ENCODE results near the gene TPR.
"Not testable (repeated sequence)": the region's sequence is repeated elsewhere in the genome, so short reads cannot be mapped to it uniquely, and the experiment has no call there.

The TPR gene

GRCh38 chr1:186391841-186392240 lies 16.8 kb upstream of the TPR start:
- Histone ChIP-seq H3K4me1 (ENCODE audit: control insufficient read depth, low read depth, low read length) (no peaks in the 10 kb centered on the region), H3K4me3 (ENCODE audit: low read length) (no peak overlapping the region), H3K9ac (ENCODE audit: low read length) (no peak overlapping the region), H3K27me3 (ENCODE audit: control insufficient read depth, insufficient read depth, low read length) (no peaks in the 10 kb centered on the region), H3K27ac (ENCODE audit: low read length) (no peak overlapping the region), H3K36me3 (ENCODE audit: control insufficient read depth, low read depth, low read length) (peaks cover 70% of the 10 kb centered on the region), H3K9me3 (ENCODE audit: control insufficient read depth, low read depth, low read length) (no peaks in the 10 kb centered on the region)

GRCh38 chr1:186390925-186391324 lies 15.9 kb upstream of the TPR start:
- H3K27ac ChIP-seq (ENCODE audit: low read length): no peak overlapping the region
- H3K36me3 ChIP-seq (ENCODE audit: control insufficient read depth, low read depth, low read length): peaks cover 66% of the 10 kb centered on the region
- no peaks in the 10 kb centered on the region for H3K27me3 ChIP-seq (ENCODE audit: control insufficient read depth, insufficient read depth, low read length)
- no peaks in the 10 kb centered on the region for H3K9me3 ChIP-seq (ENCODE audit: control insufficient read depth, low read depth, low read length)
- H3K4me1 ChIP-seq (ENCODE audit: control insufficient read depth, low read depth, low read length): no peaks in the 10 kb centered on the region
- no peak overlapping the region for H3K4me3 ChIP-seq (ENCODE audit: low read length)
- no peak overlapping the region for H3K9ac ChIP-seq (ENCODE audit: low read length)

GRCh38 chr1:186386725-186387383 lies 11.8 kb upstream of the TPR start:
- Histone ChIP-seq H3K9me3 (ENCODE audit: control insufficient read depth, low read depth, low read length) (no peaks in the 10 kb centered on the region), H3K4me1 (ENCODE audit: control insufficient read depth, low read depth, low read length) (no peaks in the 10 kb centered on the region), H3K27me3 (ENCODE audit: control insufficient read depth, insufficient read depth, low read length) (no peaks in the 10 kb centered on the region), H3K4me3 (ENCODE audit: low read length) (no peak overlapping the region), H3K36me3 (ENCODE audit: control insufficient read depth, low read depth, low read length) (peaks cover 57% of the 10 kb centered on the region), H3K9ac (ENCODE audit: low read length) (no peak overlapping the region), H3K27ac (ENCODE audit: low read length) (no peak overlapping the region)

- Histone ChIP-seq H3K9me3 (ENCODE audit: control insufficient read depth, low read depth, low read length) (no peaks in the 10 kb centered on the region), H3K4me3 (ENCODE audit: low read length) (peak overlapping the region; percentile 98), H3K27ac (ENCODE audit: low read length) (peak overlapping the region; percentile 91), H3K9ac (ENCODE audit: low read length) (peak overlapping the region; percentile 93), H3K4me1 (ENCODE audit: control insufficient read depth, low read depth, low read length) (peaks cover 11% of the 10 kb centered on the region), H3K36me3 (ENCODE audit: control insufficient read depth, low read depth, low read length) (peaks cover 32% of the 10 kb centered on the region), H3K27me3 (ENCODE audit: control insufficient read depth, insufficient read depth, low read length) (no peaks in the 10 kb centered on the region)
These were observed 871 bp upstream of the TPR start for GRCh38 chr1:186375929-186376319.

- H3K9ac ChIP-seq (ENCODE audit: low read length): peak overlapping the region; percentile 93
- H3K4me3 ChIP-seq (ENCODE audit: low read length): peak overlapping the region; percentile 98
- peak overlapping the region; percentile 85 for H3K27ac ChIP-seq (ENCODE audit: low read length)
- H3K4me1 ChIP-seq (ENCODE audit: control insufficient read depth, low read depth, low read length): peaks cover 11% of the 10 kb centered on the region
- H3K36me3 ChIP-seq (ENCODE audit: control insufficient read depth, low read depth, low read length): peaks cover 33% of the 10 kb centered on the region
- H3K9me3 ChIP-seq (ENCODE audit: control insufficient read depth, low read depth, low read length): no peaks in the 10 kb centered on the region
- no peaks in the 10 kb centered on the region for H3K27me3 ChIP-seq (ENCODE audit: control insufficient read depth, insufficient read depth, low read length)
These were observed 526 bp downstream of the TPR start for GRCh38 chr1:186374303-186375151.

GRCh38 chr1:186347837-186348691 lies 27.0 kb downstream of the TPR start:
- H3K27me3 ChIP-seq (ENCODE audit: control insufficient read depth, insufficient read depth, low read length); H3K27ac ChIP-seq (ENCODE audit: low read length); H3K4me3 ChIP-seq (ENCODE audit: low read length); H3K9me3 ChIP-seq (ENCODE audit: control insufficient read depth, low read depth, low read length); H3K9ac ChIP-seq (ENCODE audit: low read length); H3K4me1 ChIP-seq (ENCODE audit: control insufficient read depth, low read depth, low read length): not testable (repeated sequence)
- H3K36me3 ChIP-seq (ENCODE audit: control insufficient read depth, low read depth, low read length): peaks cover 91% of the 10 kb centered on the region

GRCh38 chr1:186340772-186341171 lies 34.3 kb downstream of the TPR start:
- peaks cover 89% of the 10 kb centered on the region for H3K36me3 ChIP-seq (ENCODE audit: control insufficient read depth, low read depth, low read length)

GRCh38 chr1:186337554-186337953 lies 37.5 kb downstream of the TPR start:
- no peak overlapping the region for H3K4me3 ChIP-seq (ENCODE audit: low read length)
- no peaks in the 10 kb centered on the region for H3K9me3 ChIP-seq (ENCODE audit: control insufficient read depth, low read depth, low read length)
- no peaks in the 10 kb centered on the region for H3K27me3 ChIP-seq (ENCODE audit: control insufficient read depth, insufficient read depth, low read length)
- no peaks in the 10 kb centered on the region for H3K4me1 ChIP-seq (ENCODE audit: control insufficient read depth, low read depth, low read length)
- peaks cover 90% of the 10 kb centered on the region for H3K36me3 ChIP-seq (ENCODE audit: control insufficient read depth, low read depth, low read length)
- H3K9ac ChIP-seq (ENCODE audit: low read length): no peak overlapping the region
- H3K27ac ChIP-seq (ENCODE audit: low read length): no peak overlapping the region

More at GRCh38 chr1:186340772-186341171, 34.3 kb downstream of the TPR start:
- H3K4me3 ChIP-seq (ENCODE audit: low read length): no peak overlapping the region
- no peak overlapping the region for H3K9ac ChIP-seq (ENCODE audit: low read length)
- no peaks in the 10 kb centered on the region for H3K27me3 ChIP-seq (ENCODE audit: control insufficient read depth, insufficient read depth, low read length)
- no peaks in the 10 kb centered on the region for H3K9me3 ChIP-seq (ENCODE audit: control insufficient read depth, low read depth, low read length)
- no peak overlapping the region for H3K27ac ChIP-seq (ENCODE audit: low read length)
- H3K4me1 ChIP-seq (ENCODE audit: control insufficient read depth, low read depth, low read length): no peaks in the 10 kb centered on the region

- no peak overlapping the region for H3K27ac ChIP-seq (ENCODE audit: low read length)
- H3K27me3 ChIP-seq (ENCODE audit: control insufficient read depth, insufficient read depth, low read length): no peaks in the 10 kb centered on the region
- no peaks in the 10 kb centered on the region for H3K9me3 ChIP-seq (ENCODE audit: control insufficient read depth, low read depth, low read length)
- H3K4me3 ChIP-seq (ENCODE audit: low read length): no peak overlapping the region
- H3K36me3 ChIP-seq (ENCODE audit: control insufficient read depth, low read depth, low read length): peaks cover 88% of the 10 kb centered on the region
- no peaks in the 10 kb centered on the region for H3K4me1 ChIP-seq (ENCODE audit: control insufficient read depth, low read depth, low read length)
- H3K9ac ChIP-seq (ENCODE audit: low read length): no peak overlapping the region
These were observed 44.3 kb downstream of the TPR start for GRCh38 chr1:186330758-186331157.

GRCh38 chr1:186327331-186327730 lies 47.7 kb downstream of the TPR start:
- Histone ChIP-seq H3K36me3 (ENCODE audit: control insufficient read depth, low read depth, low read length) (peaks cover 80% of the 10 kb centered on the region), H3K9ac (ENCODE audit: low read length) (no peak overlapping the region), H3K4me3 (ENCODE audit: low read length) (no peak overlapping the region), H3K27ac (ENCODE audit: low read length) (no peak overlapping the region), H3K9me3 (ENCODE audit: control insufficient read depth, low read depth, low read length) (no peaks in the 10 kb centered on the region), H3K27me3 (ENCODE audit: control insufficient read depth, insufficient read depth, low read length) (no peaks in the 10 kb centered on the region), H3K4me1 (ENCODE audit: control insufficient read depth, low read depth, low read length) (no peaks in the 10 kb centered on the region)

GRCh38 chr1:186326009-186326408 lies 49.0 kb downstream of the TPR start:
- Histone ChIP-seq H3K9ac (ENCODE audit: low read length) (no peak overlapping the region), H3K9me3 (ENCODE audit: control insufficient read depth, low read depth, low read length) (no peaks in the 10 kb centered on the region), H3K4me3 (ENCODE audit: low read length) (no peak overlapping the region), H3K27me3 (ENCODE audit: control insufficient read depth, insufficient read depth, low read length) (no peaks in the 10 kb centered on the region), H3K27ac (ENCODE audit: low read length) (no peak overlapping the region), H3K4me1 (ENCODE audit: control insufficient read depth, low read depth, low read length) (no peaks in the 10 kb centered on the region), H3K36me3 (ENCODE audit: control insufficient read depth, low read depth, low read length) (peaks cover 80% of the 10 kb centered on the region)

Measured in iPS-18a (cell line).